DMS 273 (cell line): ENCODE data around the gene DCAF11.

Experiments
- DNase-seq: peaks from one replicate; lab custom pipeline; 2025; ENCODE audit not compliant: unreplicated experiment; lab: John Stamatoyannopoulos, UW

Gene DCAF11

GRCh38 chr14:24114532-24115421, at the start of gene DCAF11, which contains the start of gene NRL:
DCAF11 (plus strand) TSS chr14:24114777; CDS start chr14:24115595, 818 bp downstream.
NRL (minus strand) TSS chr14:24114949; CDS start chr14:24082848, 32,101 bp downstream.
- DNase-seq: peak; percentile 100

GRCh38 chr14:24064856-24065255, 49.7 kb upstream of the DCAF11 start:
- no peak for DNase-seq

- DNase-seq: no peak
These were observed 49.2 kb upstream of the DCAF11 start for GRCh38 chr14:24065408-24065807.

GRCh38 chr14:24066496-24067132, 48.0 kb upstream of the DCAF11 start:
- DNase-seq: no peak

GRCh38 chr14:24067133-24068082, 47.2 kb upstream of the DCAF11 start:
- DNase-seq: no peak

- DNase-seq: no peak
These were observed 45.7 kb upstream of the DCAF11 start for GRCh38 chr14:24068711-24069410.

GRCh38 chr14:24069411-24069735, 45.2 kb upstream of the DCAF11 start:
- DNase-seq: no peak

GRCh38 chr14:24070285-24071143, 44.1 kb upstream of the DCAF11 start:
- DNase-seq: no peak

- DNase-seq: no peak
These were observed 43.4 kb upstream of the DCAF11 start, which contains the start of gene CPNE6 for GRCh38 chr14:24071144-24071697. CPNE6 (plus strand) TSS chr14:24071562; CDS start chr14:24072937, 1,375 bp downstream.

- DNase-seq: no peak
These were observed 42.6 kb upstream of the DCAF11 start for GRCh38 chr14:24071836-24072430.

- no peak for DNase-seq
These were observed 42.1 kb upstream of the DCAF11 start for GRCh38 chr14:24072436-24072835.

- no peak for DNase-seq
These were observed 41.4 kb upstream of the DCAF11 start for GRCh38 chr14:24072881-24073877.

- no peak for DNase-seq
These were observed 39.7 kb upstream of the DCAF11 start for GRCh38 chr14:24074625-24075484.

GRCh38 chr14:24075485-24076301, 38.9 kb upstream of the DCAF11 start:
- no peak for DNase-seq

GRCh38 chr14:24076302-24076601, 38.3 kb upstream of the DCAF11 start:
- DNase-seq: no peak

GRCh38 chr14:24077086-24077485, 37.5 kb upstream of the DCAF11 start:
- DNase-seq: no peak
